Measurements from ENCODE around the gene TAF11L2. TPM values are rescaled to one million over a fixed set of nuclear protein-coding genes. Genes with fewer than 3 reads are reported as not detected.
"Not testable (repeated sequence)": the region's sequence is repeated elsewhere in the genome, so short reads cannot be mapped to it uniquely, and the experiment has no call there.

TAF11L2 gene
- total and polyA plus RNA-seq, 7 experiments from 2014 or later: not detected

GRCh38 chr5:17521501-17521900 lies 23.5 kb downstream of the TAF11L2 start, which contains the start of gene TAF11L4:
Gene TAF11L4 (plus strand): TSS chr5:17521801.
- H3K36me3 Mint-ChIP-seq; ATAC-seq; H3K4me3 Mint-ChIP-seq; H3K27ac Mint-ChIP-seq; H3K9me3 ChIP-seq (ENCODE audit: control insufficient read depth in 2 of 3, low read length in 3 of 3); POLR2A ChIA-PET; H3K4me3 ChIP-seq (ENCODE audit: low read length); H3K9me3 Mint-ChIP-seq; H3K27me3 ChIP-seq (ENCODE audit: control insufficient read depth in 2 of 2, insufficient read depth in 2 of 2, low read length in 2 of 2); H3K4me1 ChIP-seq (ENCODE audit: control insufficient read depth in 2 of 2, insufficient read depth in 2 of 2, low read length in 2 of 2); H3K27me3 Mint-ChIP-seq; CTCF ChIA-PET; H3K36me3 ChIP-seq (ENCODE audit: control insufficient read depth in 2 of 3, insufficient read depth in 3 of 3, low read length in 3 of 3); H3K27ac ChIP-seq (ENCODE audit: low read depth, low read length); DNase-seq; H3K4me1 Mint-ChIP-seq; intact Hi-C loops (cut with micrococcal nuclease): not testable (repeated sequence)

GRCh38 chr5:17524935-17525334 lies 26.9 kb downstream of the TAF11L2 start, which contains the start of gene TAF11L5:
Gene TAF11L5 (plus strand): TSS chr5:17525235.
- H3K4me3 Mint-ChIP-seq; H3K4me1 ChIP-seq (ENCODE audit: control insufficient read depth in 2 of 2, insufficient read depth in 2 of 2, low read length in 2 of 2); H3K4me1 Mint-ChIP-seq; H3K27ac ChIP-seq (ENCODE audit: low read depth, low read length); DNase-seq; H3K9me3 ChIP-seq (ENCODE audit: control insufficient read depth in 2 of 3, low read length in 3 of 3); H3K27me3 Mint-ChIP-seq; POLR2A ChIA-PET; H3K9me3 Mint-ChIP-seq; H3K36me3 ChIP-seq (ENCODE audit: control insufficient read depth in 2 of 3, insufficient read depth in 3 of 3, low read length in 3 of 3); H3K27me3 ChIP-seq (ENCODE audit: control insufficient read depth in 2 of 2, insufficient read depth in 2 of 2, low read length in 2 of 2); H3K4me3 ChIP-seq (ENCODE audit: low read length); H3K36me3 Mint-ChIP-seq; ATAC-seq; CTCF ChIA-PET; H3K27ac Mint-ChIP-seq; intact Hi-C loops (cut with micrococcal nuclease): not testable (repeated sequence)

GRCh38 chr5:17526504-17526903 lies 28.5 kb downstream of the TAF11L2 start:
- intact Hi-C loops (cut with micrococcal nuclease); H3K4me3 Mint-ChIP-seq; CTCF ChIA-PET; H3K4me3 ChIP-seq (ENCODE audit: low read length); H3K27me3 ChIP-seq (ENCODE audit: control insufficient read depth in 2 of 2, insufficient read depth in 2 of 2, low read length in 2 of 2); POLR2A ChIA-PET; H3K9me3 ChIP-seq (ENCODE audit: control insufficient read depth in 2 of 3, low read length in 3 of 3); H3K36me3 ChIP-seq (ENCODE audit: control insufficient read depth in 2 of 3, insufficient read depth in 3 of 3, low read length in 3 of 3); H3K9me3 Mint-ChIP-seq; H3K27me3 Mint-ChIP-seq; ATAC-seq; H3K27ac ChIP-seq (ENCODE audit: low read depth, low read length); H3K27ac Mint-ChIP-seq; H3K4me1 ChIP-seq (ENCODE audit: control insufficient read depth in 2 of 2, insufficient read depth in 2 of 2, low read length in 2 of 2); H3K36me3 Mint-ChIP-seq; H3K4me1 Mint-ChIP-seq: not testable (repeated sequence)
- DNase-seq: peak in 3 of 9 donors; percentile 11 to 27 (median 14)

- POLR2A ChIA-PET; intact Hi-C loops (cut with micrococcal nuclease); H3K4me1 ChIP-seq (ENCODE audit: control insufficient read depth in 2 of 2, insufficient read depth in 2 of 2, low read length in 2 of 2): not testable (repeated sequence)
Measured at GRCh38 chr5:17528369-17528768, 30.3 kb downstream of the TAF11L2 start, which contains the start of gene TAF11L6. Gene TAF11L6 (plus strand): TSS chr5:17528669.

More at GRCh38 chr5:17528369-17528768, 30.3 kb downstream of the TAF11L2 start, which contains the start of gene TAF11L6:
- CTCF ChIA-PET; DNase-seq; H3K9me3 Mint-ChIP-seq; H3K27ac ChIP-seq (ENCODE audit: low read depth, low read length); H3K4me3 ChIP-seq (ENCODE audit: low read length); H3K4me3 Mint-ChIP-seq; H3K36me3 ChIP-seq (ENCODE audit: control insufficient read depth in 2 of 3, insufficient read depth in 3 of 3, low read length in 3 of 3); ATAC-seq; H3K9me3 ChIP-seq (ENCODE audit: control insufficient read depth in 2 of 3, low read length in 3 of 3); H3K27me3 ChIP-seq (ENCODE audit: control insufficient read depth in 2 of 2, insufficient read depth in 2 of 2, low read length in 2 of 2); H3K27ac Mint-ChIP-seq; H3K27me3 Mint-ChIP-seq; H3K4me1 Mint-ChIP-seq; H3K36me3 Mint-ChIP-seq: not testable (repeated sequence)

Other genes with a start within 250 kb of the TAF11L2 start
- not detected for gene TAF11L3, start 20.1 kb downstream of the TAF11L2 start, total RNA-seq
- not detected for gene TAF11L3, start 20.1 kb downstream of the TAF11L2 start, polyA plus RNA-seq
- gene TAF11L4, start 23.6 kb downstream of the TAF11L2 start, total RNA-seq: not detected
- not detected for gene TAF11L4, start 23.6 kb downstream of the TAF11L2 start, polyA plus RNA-seq
- gene TAF11L5, start 27.0 kb downstream of the TAF11L2 start, total RNA-seq: not detected
- not detected for gene TAF11L5, start 27.0 kb downstream of the TAF11L2 start, polyA plus RNA-seq
- gene TAF11L6, start 30.4 kb downstream of the TAF11L2 start, total RNA-seq: not detected
- not detected for gene TAF11L6, start 30.4 kb downstream of the TAF11L2 start, polyA plus RNA-seq
- gene TAF11L7, start 87.5 kb downstream of the TAF11L2 start, total RNA-seq: not detected
- not detected for gene TAF11L7, start 87.5 kb downstream of the TAF11L2 start, polyA plus RNA-seq
- gene TAF11L8, start 92.7 kb downstream of the TAF11L2 start, total RNA-seq: not detected
- gene TAF11L8, start 92.7 kb downstream of the TAF11L2 start, polyA plus RNA-seq: not detected
- gene TAF11L9, start 96.2 kb downstream of the TAF11L2 start, total RNA-seq: not detected
- not detected for gene TAF11L9, start 96.2 kb downstream of the TAF11L2 start, polyA plus RNA-seq
- gene TAF11L10, start 99.6 kb downstream of the TAF11L2 start, total RNA-seq: not detected
- gene TAF11L10, start 99.6 kb downstream of the TAF11L2 start, polyA plus RNA-seq: not detected
- gene TAF11L11, start 106.0 kb downstream of the TAF11L2 start, total RNA-seq: not detected
- not detected for gene TAF11L11, start 106.0 kb downstream of the TAF11L2 start, polyA plus RNA-seq
- not detected for gene TAF11L12, start 112.2 kb downstream of the TAF11L2 start, total RNA-seq
- not detected for gene TAF11L12, start 112.2 kb downstream of the TAF11L2 start, polyA plus RNA-seq
- not detected for gene TAF11L13, start 133.9 kb downstream of the TAF11L2 start, total RNA-seq
- not detected for gene TAF11L13, start 133.9 kb downstream of the TAF11L2 start, polyA plus RNA-seq
- not detected for gene TAF11L14, start 136.2 kb downstream of the TAF11L2 start, total RNA-seq
- gene TAF11L14, start 136.2 kb downstream of the TAF11L2 start, polyA plus RNA-seq: not detected

All from naive thymus-derived CD4-positive, alpha-beta T cell (primary cell).